ENCODE results near the gene TBC1D2.

Gene TBC1D2

DNA sequence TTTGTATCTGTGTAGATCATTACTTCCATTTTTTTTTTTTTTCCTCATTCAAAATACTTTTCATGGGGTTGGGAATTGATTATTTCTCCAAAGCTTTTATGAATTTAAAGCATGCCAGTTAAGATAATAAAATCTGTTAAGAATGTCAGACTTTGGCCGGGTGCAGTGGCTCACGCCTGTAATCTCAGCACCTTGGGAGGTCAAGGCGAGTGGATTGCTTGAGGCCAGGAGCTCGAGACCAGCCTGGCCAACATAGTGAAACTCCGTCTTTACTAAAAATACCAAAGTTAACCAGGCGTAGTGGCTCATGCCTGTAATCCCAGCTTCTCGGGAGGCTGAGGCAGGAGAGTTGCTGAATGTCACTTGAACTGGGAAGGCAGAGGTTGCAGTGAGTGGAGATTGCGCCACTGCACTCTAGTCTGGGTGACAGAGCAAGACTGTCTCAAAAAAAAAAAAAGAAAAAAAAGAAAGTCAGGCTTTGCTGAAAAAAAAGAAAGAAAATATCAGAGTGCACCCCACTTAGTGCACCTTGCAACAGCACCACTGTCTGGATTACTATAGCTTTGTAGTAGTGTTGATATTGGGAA is 18.5 kb downstream of the TBC1D2 start:
- no peak for DNase-seq

DNA sequence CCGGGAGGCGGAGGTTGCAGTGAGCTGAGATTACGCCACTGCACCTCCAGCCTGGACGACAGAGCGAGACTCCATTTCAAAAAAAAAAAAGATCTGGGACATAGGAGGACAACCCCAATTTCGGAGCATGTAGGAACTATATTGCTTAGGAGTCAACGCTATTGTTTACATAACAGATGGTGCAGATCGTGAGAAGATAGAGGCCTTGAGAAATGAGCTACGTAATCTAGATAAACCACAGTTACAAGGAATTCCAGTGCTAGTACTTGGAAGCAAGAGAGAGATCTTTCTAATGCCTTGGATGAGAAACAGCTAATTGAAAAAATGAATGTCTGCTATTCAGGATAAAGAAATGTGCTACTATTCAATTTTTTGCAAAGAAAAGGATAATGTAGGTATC is 20.3 kb downstream of the TBC1D2 start:
- DNase-seq: no peak

DNA sequence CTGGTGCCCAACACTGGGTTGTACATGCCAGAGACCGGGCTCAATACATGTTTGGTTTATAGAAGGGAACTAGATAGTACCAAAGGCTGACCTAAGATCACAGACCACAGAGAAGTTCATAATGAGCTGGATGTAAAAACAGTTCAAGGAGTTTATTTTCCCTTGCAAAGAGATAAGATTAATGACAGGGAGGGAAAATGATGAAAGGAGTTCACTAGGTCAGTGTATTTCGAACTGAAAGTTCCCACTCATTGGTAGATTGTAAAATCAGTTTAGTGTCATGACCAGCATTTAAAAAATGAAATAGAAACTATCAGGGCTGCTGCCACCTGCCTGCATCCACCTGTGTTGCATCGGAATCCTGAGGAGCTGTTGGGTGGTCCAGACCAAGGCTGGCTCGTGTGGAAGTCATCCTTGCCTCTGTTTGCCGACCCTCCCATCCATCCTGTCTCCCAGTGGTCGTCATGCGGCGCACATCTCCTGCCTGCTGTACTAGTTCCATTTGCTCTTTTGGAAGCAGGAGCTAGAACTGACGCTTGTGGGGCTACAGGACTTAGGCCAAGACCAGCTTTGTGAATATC is 21.1 kb downstream of the TBC1D2 start:
- no peak for DNase-seq

DNA sequence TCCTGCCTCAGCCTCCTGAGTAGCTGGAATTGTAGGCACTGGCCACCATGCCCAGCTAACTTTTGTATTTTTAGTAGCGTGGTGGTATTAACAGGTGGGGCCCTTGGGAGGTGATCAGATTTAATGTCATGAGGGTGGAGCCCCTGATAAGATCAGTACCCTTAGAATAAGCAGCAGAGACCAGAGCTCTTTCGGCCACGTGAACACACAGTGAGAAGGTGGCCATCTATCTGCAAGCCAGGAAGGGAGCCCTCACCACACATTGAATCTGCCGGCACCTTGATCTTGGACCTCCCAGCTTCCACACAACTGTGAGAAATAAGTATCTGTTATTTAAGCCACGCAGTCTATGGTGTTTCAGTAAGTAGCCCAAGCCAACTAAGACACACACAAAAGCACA is 22.5 kb downstream of the TBC1D2 start:
- DNase-seq: no peak

DNA sequence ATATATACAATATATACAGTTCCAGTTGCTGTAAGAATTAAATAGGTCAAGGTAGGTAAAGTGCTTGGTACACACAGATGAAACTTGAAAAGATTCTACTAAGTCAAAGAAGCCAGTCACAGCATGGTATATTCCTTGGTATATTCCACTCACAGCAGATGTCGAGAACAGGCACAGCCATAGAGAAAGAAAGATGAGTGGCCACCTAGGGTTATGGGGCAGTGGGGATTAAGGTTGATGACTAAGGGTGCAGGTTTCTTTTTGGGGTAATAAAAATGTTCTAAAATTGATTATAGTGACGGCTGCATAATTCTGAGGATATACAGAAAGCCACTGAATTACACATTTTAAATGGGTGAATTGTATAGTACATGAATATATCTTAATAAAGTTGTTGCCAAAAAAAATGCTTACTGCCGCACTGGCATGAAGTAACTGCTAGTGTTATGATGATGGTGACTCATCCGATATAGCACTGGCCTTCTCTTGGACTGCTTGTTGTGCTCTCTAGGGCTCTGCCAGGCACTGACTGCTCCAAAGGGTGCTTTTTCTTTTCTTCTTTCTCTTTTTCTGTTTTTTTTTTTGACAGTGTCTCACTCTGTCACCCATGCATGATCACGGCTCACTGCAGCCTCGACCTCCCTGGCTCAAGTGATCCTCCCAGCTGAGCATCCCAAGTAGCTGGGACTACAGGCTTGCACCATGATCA is 23.5 kb downstream of the TBC1D2 start:
- DNase-seq: no peak

DNA sequence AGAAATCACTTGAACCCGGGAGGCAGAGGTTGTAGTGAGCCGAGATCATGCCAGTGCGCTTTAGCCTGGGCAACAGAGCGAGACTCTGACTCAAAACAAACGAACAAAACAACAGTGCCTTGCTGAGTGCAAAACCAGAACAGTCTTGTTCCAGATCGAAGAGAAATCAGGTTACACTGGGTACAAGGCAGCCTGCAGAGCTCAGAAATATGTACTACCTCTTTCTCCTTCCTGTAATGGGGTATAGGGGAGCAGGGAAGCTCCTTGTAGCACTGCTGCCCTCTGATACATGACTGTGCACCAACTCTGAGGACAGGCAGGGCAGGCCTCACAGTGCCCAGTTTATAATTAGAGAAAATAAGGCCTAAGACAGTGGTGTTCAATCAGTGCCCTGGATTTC is 24.7 kb downstream of the TBC1D2 start:
- no peak for DNase-seq

DNA sequence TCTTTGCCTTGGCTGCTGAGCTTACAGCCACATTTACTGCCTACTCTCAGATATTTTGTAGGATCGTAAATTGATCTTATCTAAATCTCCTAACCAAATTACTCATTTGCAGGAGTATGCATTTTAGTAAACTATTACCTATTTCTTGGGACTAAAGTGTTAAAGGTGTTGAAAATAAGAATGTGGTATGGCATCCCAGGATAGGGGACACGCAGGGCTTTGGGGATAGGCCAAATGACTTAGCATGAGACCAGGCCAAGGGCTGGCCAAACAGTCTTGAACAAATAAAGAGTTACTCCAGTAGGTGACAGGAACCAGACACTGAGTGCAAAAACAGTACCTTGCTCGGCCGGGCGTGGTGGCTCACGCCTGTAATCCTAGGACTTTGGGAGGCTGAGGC is 25.1 kb downstream of the TBC1D2 start:
- no peak for DNase-seq

DNA sequence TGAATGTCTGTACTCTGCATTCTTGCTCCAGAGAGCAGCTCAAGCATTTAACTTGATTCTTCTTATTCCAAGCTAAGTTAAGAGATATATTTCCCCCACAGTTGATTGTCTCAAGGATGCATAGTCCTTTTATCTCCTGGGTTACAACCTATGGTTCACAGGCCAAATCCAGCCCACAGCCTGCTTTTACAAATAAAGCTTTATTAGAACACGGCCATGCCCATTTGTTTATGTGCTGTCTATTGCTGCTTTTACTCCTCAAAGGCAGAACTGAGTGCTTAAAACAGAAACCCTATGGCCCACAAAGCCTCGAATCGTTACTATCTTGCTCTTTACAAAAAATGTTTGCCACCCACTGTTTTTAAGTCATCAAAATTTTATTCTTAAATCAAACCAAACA is 25.8 kb downstream of the TBC1D2 start:
- DNase-seq: no peak

DNA sequence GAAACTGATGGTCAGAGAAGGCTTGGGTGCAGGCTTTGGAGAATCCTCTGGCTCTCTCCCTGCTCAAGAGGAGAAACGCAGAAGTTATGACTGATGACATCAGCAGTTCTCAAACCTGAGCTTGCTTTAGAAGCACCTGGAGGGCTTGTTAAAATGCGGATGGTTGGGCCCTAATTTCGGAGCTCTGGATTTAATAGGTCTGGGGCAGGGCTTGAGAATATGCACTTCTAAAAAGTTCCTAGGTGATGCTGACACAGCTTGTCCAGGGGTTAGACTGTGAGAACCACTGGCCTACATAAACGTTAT is 26.4 kb downstream of the TBC1D2 start:
- DNase-seq: no peak

DNA sequence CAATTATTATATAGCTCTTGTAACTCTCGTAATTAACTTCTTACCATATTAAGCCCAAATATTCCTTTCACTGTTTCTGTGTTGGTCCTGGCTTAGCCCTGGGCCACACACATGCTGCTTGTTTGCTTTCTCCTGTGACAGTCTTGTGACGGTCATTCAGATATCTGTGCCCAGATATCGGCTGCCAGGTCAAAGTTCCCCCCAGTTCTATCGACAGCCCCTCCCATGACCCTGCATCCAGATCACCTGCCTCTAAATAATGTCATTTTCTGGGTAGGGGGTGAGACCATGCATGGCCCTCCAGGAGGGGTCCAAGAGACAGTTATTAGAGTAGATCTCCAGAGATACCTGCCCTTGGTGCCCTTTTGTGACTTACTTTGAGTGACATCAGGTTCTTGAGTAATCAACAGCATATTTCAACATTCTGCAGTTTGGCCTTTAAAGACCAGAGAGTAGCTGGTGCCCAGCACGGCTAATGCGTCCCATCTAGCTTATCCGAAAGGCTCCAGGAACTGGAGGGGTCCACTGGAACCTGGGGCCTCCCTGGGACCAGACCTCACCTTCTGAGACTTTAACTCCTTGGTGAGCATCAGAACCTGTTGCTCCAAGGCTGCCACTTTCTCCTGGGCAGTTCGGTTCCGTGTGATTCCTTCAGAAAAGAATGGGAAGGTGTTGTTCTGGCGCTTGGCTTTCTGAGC is 26.9 kb downstream of the TBC1D2 start:
- DNase-seq: no peak

DNA sequence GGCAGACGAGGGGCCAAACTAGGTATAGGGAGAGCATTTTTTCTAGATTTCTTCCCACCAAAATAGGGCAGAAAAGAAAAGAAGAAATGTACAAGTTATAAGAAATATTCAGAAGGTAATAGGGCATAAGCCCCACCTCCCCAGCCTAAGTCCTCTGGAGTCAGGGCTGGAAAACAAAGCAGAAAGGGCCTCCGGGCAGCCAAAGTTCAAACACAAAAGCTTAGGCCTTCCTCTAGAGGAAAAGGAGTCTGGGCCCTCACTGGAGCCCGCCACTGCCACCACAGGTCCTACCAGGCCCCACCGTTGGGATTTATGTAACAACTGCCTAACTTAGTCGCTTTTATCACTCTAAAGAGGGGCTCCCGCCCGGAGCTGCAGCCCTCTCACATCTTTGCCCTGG is 27.6 kb downstream of the TBC1D2 start:
- DNase-seq: no peak

DNA sequence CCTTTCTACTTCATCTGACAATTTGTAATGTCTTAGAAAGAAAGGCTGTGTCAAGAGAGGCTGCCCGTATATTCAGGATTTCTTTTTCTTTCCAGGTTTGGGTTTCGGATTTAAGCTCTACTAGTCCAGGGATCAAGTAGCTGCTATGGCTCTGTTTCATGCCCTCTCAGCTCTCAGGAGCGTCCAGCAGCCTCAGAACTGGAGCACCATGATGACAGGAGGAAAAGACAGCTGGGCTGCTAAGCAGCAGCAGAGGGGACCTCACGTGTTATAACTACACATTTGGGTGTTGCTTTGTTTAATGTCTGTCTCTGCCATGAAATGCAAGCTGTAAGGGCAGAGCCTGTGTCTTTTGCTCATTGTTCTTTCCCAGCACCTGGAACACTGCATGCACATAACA is 28.5 kb downstream of the TBC1D2 start:
- no peak for DNase-seq

DNA sequence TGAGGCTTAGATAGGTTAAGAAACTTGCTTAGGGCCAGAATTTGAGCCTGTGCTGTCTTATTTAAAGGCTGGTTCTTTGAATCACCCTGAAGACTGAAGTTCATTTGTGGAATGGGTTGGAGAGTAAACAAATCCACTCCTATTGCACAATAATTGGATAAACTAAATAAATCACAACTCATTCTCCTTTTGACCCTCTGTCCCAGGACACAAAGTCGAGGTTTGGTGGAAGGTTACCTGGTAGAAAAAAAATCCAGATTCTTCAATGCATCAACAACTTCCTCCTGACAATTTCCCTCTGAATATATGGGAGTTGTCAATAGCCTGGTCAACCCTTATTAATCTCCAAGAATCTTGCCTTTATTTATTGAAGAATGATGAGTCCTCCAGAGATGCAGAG is 28.9 kb downstream of the TBC1D2 start:
- DNase-seq: no peak

DNA sequence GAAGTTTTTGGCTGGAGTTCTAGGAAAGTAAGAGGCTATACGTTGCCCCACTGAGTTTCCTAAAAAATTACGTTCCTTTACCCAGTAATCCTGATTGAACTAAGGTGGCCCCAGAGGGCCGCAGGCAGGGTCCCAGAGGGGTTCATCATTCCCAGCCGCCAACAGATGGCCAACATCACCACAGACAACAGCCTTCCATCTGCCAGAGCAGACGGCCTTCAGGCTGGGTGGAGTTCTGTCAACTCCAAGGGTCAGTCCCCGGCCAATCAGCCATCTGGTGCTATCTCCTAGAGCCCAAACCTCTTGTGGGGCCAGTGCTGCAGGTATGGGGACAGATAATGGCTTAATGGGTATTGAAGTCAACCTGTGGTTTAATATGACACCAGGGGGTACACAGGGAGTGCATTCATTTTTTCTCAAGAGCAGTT is 30.4 kb downstream of the TBC1D2 start:
- no peak for DNase-seq

DNA sequence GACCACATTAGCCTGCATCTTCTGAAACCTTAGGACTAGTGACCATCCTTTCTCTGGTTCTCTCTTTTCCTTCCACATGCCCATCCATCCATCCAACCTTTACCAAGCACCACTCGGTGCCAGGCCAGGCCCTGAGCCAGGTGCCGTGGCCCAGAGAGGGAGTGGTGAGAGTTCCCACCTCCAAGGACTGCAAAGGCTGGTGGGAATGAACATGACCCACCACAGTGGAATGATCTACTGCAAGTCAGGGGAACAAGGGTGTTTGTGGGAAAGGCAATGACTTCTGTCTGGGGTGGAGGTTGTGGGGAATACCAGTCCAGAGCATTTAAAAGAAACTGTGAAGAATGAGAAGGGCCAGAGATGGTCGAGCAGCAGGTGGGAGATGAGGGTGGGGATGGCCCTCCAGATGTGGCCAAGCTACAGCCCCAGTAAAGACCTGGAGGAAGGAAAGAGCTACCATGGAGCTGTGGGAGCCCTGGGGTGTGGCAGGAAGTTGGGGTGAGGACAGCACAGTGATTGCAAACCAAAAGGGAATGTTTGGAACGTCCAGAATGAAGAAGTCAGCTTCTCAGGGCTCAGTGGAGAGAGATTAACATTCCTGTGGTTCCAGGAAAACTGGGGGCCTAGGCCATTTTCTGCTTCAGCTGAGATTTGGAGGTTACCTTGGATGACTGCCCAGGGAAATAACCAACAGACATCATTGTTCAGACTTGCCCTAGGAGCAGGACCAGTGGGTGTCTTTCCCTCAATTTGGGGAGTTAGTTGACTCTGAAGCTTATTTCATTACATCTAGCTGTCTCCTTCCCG is 32.4 kb downstream of the TBC1D2 start:
- no peak for DNase-seq

DNA sequence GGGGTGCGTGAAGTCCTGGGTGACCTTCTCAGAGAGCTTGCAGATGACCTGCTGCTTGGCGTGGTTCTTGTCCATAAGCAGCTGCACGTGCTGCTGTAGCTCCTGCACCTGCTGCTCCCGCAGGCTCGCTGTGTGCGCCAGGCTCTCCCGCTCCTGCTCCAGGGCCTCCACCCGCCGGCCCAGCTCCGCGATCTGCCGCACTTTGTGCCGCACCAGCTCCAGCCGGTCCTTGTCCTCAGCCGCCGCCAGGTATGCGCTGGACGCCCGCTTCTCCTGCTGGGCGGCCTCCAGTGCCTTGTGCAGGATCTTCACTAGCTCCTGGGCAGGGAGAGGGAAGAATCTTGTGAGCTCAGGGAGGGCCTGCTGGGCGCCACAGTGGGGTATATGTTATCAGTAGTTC is 34.5 kb downstream of the TBC1D2 start:
- DNase-seq: no peak

DNA sequence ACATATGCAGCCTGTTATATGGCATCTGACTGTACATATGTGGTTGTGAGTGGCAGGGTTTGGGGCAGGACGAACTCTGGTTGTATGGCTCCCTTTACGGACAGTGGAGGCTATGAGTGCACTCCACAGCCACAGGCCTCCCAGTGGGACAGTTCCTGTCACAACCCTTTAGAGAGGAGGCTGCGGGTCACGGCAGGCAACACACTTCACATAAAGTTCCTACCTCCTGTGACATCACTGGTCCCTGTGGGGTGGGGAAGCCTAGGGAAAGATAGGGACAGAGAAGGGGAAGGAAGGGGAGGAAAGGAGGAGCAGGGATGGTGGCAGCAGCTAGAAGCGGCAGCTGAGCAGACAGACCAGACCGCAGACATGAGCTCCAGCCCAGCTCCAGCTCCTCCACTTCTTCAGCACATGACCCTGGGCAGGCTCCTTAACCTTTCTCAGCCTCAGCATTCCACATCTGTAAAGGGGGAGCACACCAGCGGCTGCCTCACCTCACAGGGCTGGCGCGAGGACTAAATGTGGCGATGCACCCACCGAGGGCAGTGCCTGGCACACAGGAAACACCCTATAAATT is 35.6 kb downstream of the TBC1D2 start:
- DNase-seq: no peak

DNA sequence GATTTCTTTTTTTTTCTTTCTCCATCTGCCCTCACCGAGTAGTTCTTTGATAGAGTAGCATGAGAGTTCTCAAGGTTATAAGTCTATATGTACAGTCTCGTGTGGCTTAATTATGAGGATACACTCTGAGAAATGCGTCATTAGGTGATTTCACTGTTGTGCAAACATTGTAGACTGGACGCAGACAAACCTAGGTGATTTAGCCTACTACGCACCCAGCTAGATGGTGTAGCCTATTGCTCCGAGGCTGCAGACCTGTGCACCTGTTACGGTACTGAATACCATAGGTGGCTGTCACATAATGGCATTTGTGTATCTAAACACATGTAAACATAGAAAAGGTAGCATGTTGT is 36.1 kb downstream of the TBC1D2 start:
- no peak for DNase-seq

DNA sequence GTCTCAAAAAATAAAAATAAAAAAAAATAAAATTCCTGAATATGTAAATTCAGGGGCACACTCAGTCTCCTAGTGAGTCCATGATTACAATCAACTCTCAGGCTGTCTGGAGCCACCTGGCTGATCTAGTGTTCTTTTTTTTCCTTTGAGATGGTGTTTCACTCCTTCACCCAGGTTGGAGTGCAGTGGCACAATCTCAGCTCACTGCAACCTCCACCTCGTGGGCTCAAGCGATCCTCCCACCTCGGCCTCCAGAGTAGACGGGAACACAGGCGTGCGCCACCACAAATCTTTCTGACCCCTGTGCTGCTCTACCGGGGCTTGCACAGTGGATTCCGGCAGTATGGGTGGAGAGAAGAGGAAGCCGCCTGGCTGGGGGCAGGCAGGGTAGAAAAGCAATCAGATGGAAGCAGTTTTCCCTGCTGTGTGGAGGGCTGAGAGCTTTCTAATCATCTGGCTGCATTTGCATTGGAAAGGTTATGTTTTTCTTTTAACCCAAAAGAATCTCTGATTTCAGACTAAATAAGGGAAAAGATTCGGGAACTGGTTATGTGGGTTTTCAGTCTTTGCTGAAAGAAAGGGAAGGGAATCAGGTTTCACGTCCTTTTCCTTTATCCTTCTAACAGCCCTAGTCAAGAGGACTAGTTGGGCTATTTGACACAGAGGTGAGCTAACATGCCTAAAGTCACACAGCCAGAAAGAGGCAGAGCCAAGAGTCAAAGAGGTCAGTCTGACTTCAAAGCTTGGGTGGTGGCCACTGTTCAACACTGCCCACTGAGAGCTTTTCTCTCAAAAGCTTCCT is 36.7 kb downstream of the TBC1D2 start:
- DNase-seq: no peak

DNA sequence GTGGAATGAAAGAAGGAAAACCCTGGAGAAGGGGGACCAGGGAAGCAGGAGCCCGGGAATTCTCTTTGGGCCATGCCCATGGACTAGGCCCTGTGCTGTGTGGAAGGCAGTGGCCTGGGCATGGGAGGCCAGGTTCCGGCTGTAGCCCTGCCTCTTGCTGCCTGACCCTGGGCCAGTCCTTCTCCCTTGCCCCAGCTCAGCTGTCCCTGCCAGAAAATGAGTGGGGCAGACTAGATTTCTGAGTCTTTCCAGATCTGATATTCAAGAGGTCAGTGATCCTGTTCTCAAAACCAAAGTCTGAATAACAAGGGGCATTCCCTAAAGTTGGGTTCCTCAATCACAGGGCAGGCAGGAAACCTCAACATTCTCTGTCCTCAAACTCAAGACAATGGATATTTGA is 38.2 kb downstream of the TBC1D2 start:
- no peak for DNase-seq

DNA sequence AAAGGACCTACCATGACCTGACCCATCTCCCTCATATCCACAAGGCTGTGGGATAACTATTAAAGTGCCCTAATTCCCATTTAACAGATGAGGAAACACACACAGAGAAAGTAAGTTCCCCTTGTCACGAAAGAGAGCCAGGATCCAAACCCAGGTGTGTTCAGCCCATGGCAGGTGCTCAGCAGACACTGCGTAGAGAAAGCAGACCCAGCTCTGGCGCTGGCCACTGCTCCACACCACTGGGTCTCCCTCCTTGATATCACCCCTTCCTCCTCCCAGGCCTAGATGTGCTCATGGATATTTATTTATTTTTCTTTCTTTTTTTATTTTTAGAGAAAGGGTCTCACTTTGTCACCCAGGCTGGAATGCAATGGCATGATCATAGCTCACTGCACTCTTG is 39.1 kb downstream of the TBC1D2 start:
- DNase-seq: no peak

DNA sequence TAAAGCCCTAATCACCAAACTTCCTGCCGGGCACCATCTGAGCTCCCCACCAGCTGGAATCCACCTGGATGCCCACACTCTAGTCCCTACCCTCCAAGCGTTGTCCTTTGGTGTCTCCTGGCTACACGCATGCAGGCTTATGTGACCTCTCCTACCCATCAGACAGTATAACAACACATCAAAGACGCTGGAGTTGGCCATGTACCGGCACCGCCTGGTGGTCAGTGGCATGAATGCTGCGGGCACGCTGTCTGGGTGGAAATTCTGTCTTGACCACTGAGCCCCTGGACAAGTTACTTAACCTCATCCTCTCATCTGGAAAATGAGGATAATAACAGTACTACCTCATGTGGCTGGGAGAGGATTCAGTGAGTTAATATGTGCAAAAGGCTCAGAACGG is 39.6 kb downstream of the TBC1D2 start:
- DNase-seq: peak in 1 of 2 experiments; percentile 28
